Measurements from ENCODE around the gene MBD5.

DNA sequence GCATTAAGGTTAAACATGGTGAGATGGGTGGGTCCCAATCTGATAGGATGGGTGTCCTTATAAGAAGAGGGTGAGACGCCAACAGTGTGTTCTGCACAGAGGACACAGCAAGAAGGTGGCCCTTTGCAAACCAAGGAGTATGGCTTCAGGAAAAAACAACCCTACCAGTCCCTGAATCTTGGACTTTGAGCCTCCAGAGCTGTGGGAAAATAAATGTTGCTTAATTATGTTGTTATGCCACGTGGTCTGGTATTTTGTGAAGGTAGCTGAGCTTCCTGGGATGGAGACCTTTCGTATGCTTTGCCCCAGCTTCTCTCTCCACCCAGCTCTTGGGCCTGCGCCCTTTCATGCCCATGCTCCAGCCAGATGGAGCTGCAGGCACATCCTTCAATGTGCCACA is 509.5 kb downstream of the MBD5 start:
- TF ChIP-seq, protein P1, sequence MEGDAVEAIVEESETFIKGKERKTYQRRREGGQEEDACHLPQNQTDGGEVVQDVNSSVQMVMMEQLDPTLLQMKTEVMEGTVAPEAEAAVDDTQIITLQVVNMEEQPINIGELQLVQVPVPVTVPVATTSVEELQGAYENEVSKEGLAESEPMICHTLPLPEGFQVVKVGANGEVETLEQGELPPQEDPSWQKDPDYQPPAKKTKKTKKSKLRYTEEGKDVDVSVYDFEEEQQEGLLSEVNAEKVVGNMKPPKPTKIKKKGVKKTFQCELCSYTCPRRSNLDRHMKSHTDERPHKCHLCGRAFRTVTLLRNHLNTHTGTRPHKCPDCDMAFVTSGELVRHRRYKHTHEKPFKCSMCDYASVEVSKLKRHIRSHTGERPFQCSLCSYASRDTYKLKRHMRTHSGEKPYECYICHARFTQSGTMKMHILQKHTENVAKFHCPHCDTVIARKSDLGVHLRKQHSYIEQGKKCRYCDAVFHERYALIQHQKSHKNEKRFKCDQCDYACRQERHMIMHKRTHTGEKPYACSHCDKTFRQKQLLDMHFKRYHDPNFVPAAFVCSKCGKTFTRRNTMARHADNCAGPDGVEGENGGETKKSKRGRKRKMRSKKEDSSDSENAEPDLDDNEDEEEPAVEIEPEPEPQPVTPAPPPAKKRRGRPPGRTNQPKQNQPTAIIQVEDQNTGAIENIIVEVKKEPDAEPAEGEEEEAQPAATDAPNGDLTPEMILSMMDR (IDR thresholded peaks at IDR 0.05), result no peak
- TF ChIP-seq EZH2 (IDR thresholded peaks at IDR 0.05; ENCODE audit: borderline replicate concordance, insufficient read depth, low read depth, low read length, poor library complexity, severe bottlenecking), result no peak
